ENCODE results near the gene PTDSS2. TPM values are rescaled to one million over a fixed set of nuclear protein-coding genes. Genes with fewer than 3 reads are reported as not detected.
A peak's percentile ranks its signal among the peaks of the same experiment; 100 is the strongest.

Gene PTDSS2
- total RNA-seq, 1 experiment from 2014 or later, result 28.2 TPM

- BruUV-seq (replicated peaks), result no TSS peak
- H3K9me3 Mint-ChIP-seq (ENCODE audit: unreplicated experiment), result no peaks in the 10 kb centered on the region
- DNase-seq (ENCODE audit: unreplicated experiment), result peak; percentile 82
- intact Hi-C loops (cut with micrococcal nuclease), result loop anchor here (5.0 kb wide), 1 partner anchor 40 kb away; no protein-coding TSS in a partner anchor
- no peak for TF ChIP-seq CTCF (IDR thresholded peaks at IDR 0.05; ENCODE audit: unreplicated experiment)
- CTCF ChIA-PET, result interaction anchor here (1.2 to 1.6 kb wide), 3 partner anchors 42 to 47 kb away, joined by 3 to 6 read pairs (median 3); no protein-coding TSS in a partner anchor
- POLR2A ChIA-PET, result interaction anchor here (0.7 to 4.7 kb wide), 9 partner anchors 10 to 297 kb away, joined by 3 to 27 read pairs (median 3); partner anchors contain the start of gene PKP3
- H3K4me3 Mint-ChIP-seq (ENCODE audit: unreplicated experiment), result peak overlapping the region; percentile 12
- H3K27ac Mint-ChIP-seq (ENCODE audit: low read depth, unreplicated experiment), result no peak overlapping the region
- H3K4me1 Mint-ChIP-seq (ENCODE audit: insufficient read depth, unreplicated experiment), result no peaks in the 10 kb centered on the region
- H3K36me3 Mint-ChIP-seq (ENCODE audit: insufficient read depth, unreplicated experiment), result peaks cover 41% of the 10 kb centered on the region
- H3K27me3 Mint-ChIP-seq (ENCODE audit: insufficient read depth, unreplicated experiment), result no peaks in the 10 kb centered on the region
Observed at GRCh38 chr11:406796-407650, 43.1 kb upstream of the PTDSS2 start.

DNA sequence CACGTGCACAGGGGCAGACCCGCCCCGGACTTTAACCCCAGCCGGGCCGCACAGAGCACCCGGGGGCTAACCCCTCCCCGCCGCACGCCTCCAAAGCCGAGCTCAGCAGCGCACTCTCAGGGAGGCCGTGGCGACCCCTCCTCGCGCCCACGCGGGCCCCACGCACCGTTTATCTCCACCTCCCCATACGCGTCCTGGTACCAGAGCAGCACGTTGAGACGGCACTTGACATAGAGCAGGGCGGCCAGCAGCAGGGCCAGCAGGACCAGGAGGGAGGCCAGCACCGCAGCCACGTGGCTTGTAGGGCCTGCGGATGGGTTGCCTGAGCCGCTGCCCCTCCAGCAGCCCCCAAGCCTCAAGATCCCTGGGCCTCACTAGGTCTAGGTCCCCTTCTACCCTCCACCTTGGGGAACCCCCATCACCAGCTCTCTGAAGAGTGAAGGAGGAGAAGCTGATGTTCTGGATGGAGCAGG, 42.4 kb upstream of the PTDSS2 start:
- Mint-ChIP-seq H3K4me3 (ENCODE audit: unreplicated experiment) (no peak overlapping the region), H3K9me3 (ENCODE audit: unreplicated experiment) (no peaks in the 10 kb centered on the region), H3K27ac (ENCODE audit: low read depth, unreplicated experiment) (no peak overlapping the region), H3K27me3 (ENCODE audit: insufficient read depth, unreplicated experiment) (no peaks in the 10 kb centered on the region), H3K36me3 (ENCODE audit: insufficient read depth, unreplicated experiment) (peaks cover 41% of the 10 kb centered on the region), H3K4me1 (ENCODE audit: insufficient read depth, unreplicated experiment) (no peaks in the 10 kb centered on the region)
- no peak for DNase-seq (ENCODE audit: unreplicated experiment)
- CTCF ChIA-PET, result interaction anchor here (1.2 to 1.6 kb wide), 2 partner anchors 9 to 41 kb away, joined by 3 to 6 read pairs; no protein-coding TSS in a partner anchor
- no peak for TF ChIP-seq CTCF (IDR thresholded peaks at IDR 0.05; ENCODE audit: unreplicated experiment)
- POLR2A ChIA-PET, result interaction anchor here (0.9 to 4.7 kb wide), 8 partner anchors 9 to 170 kb away, joined by 3 to 27 read pairs (median 6); partner anchors contain the start of gene PKP3
- no TSS peak for BruUV-seq (replicated peaks)
- intact Hi-C loops (cut with micrococcal nuclease), result loop anchor here (5.0 kb wide), 1 partner anchor 40 kb away; no protein-coding TSS in a partner anchor

DNA sequence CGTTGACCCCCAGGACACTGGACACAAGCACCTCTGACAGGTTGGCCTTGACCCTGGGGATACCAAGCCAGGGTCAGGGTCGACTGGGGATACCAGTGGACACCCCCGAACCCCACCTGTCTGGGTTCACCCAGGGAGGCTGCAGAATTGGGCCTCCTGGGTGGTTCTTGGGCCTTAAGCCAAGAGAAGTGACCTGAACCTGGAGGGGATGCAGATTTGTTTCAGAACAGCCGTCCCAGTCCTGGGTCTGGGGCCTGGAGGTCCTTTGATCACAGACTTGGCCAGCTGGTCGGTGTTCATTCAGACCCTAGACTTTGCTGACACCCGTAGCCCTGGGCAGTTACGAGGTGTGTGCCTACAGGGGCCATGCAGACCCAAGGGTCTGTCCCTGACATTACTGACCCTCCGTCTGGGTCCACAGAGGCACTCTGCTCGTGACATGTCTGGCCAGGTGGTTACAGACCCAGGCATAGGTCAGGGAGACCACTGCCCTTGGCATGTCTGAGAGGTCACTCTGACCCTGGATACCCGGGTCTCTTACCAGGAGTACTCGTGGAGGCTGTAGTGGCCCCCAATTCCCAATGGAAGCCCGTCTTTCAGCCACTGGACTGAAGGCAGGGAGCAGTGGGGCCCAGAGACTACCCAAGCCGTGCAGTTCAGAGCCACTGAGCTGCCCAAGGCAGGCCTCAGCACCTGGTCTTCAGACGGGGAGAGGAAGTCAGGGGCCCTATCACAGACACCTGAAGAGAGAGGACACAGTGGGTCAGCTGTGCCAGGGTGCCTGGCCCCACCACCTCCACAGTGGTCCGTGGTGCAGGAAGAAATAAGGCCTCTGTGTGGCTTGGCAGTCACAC, 41.7 kb upstream of the PTDSS2 start:
- intact Hi-C loops (cut with micrococcal nuclease), result loop anchor here (5.0 kb wide), 1 partner anchor 39 kb away; no protein-coding TSS in a partner anchor
- BruUV-seq (replicated peaks), result no TSS peak
- TF ChIP-seq CTCF (IDR thresholded peaks at IDR 0.05; ENCODE audit: unreplicated experiment), result no peak
- no peak overlapping the region for H3K4me3 Mint-ChIP-seq (ENCODE audit: unreplicated experiment)
- peaks cover 37% of the 10 kb centered on the region for H3K36me3 Mint-ChIP-seq (ENCODE audit: insufficient read depth, unreplicated experiment)
- no peak overlapping the region for H3K27ac Mint-ChIP-seq (ENCODE audit: low read depth, unreplicated experiment)
- H3K4me1 Mint-ChIP-seq (ENCODE audit: insufficient read depth, unreplicated experiment), result no peaks in the 10 kb centered on the region
- no peaks in the 10 kb centered on the region for H3K27me3 Mint-ChIP-seq (ENCODE audit: insufficient read depth, unreplicated experiment)
- ChIA-PET CTCF (interaction anchor here (0.7 to 1.6 kb wide), 3 partner anchors 8 to 40 kb away, joined by 3 to 6 read pairs (median 3); no protein-coding TSS in a partner anchor), POLR2A (interaction anchor here (0.7 to 4.7 kb wide), 5 partner anchors 9 to 126 kb away, joined by 3 to 27 read pairs (median 3); partner anchors contain the start of gene PKP3)
- no peak for DNase-seq (ENCODE audit: unreplicated experiment)
- H3K9me3 Mint-ChIP-seq (ENCODE audit: unreplicated experiment), result no peaks in the 10 kb centered on the region

All from MCF 10A (cell line).